GM23338 (cell line): ENCODE data around the gene AP1B1. TPM values are rescaled to one million over a fixed set of nuclear protein-coding genes. Genes with fewer than 3 reads are reported as not detected.

Source experiments
- ATAC-seq: fragments of 200-7000 bp; cut with Tn5 transposase; 3 replicates; pipeline ENCODE4 v1.9.1; 2020
- DNase-seq: peaks from one replicate; pipeline ENCODE4 v3.0.0-alpha.2; 2015; ENCODE audit warnings: low spot score
- H2AFZ ChIP-seq: fragments of 200-600 bp; sonication (generic); 2 replicates; pipeline ENCODE4 v1.8.0; 2016; ENCODE audit warnings: antibody characterized with exemption, mild to moderate bottlenecking, moderate library complexity
- H3F3A ChIP-seq: fragments of 200-600 bp; sonication (generic); replicated peaks from 2 replicates; pipeline ENCODE4 v1.8.0; 2017; ENCODE audit warnings: antibody characterized with exemption, mixed run types, low read depth
- H3K27ac ChIP-seq: fragments of 200-600 bp; sonication (generic); 2 replicates; pipeline ENCODE4 v1.6.1; 2016; ENCODE audit warnings: low read depth
- H3K27me3 ChIP-seq: fragments of 200-600 bp; sonication (generic); 2 replicates; pipeline ENCODE4 v1.8.0; 2016; ENCODE audit warnings: mild to moderate bottlenecking, mixed run types, moderate library complexity; ENCODE audit not compliant: insufficient read depth
- H3K36me3 ChIP-seq: fragments of 200-600 bp; sonication (generic); 2 replicates; pipeline ENCODE4 v1.8.0; 2016; ENCODE audit warnings: mild to moderate bottlenecking; ENCODE audit not compliant: insufficient read depth
- H3K4me1 ChIP-seq: fragments of 200-600 bp; sonication (generic); 2 replicates; pipeline ENCODE4 v1.8.0; 2016; ENCODE audit warnings: mild to moderate bottlenecking, moderate library complexity; ENCODE audit not compliant: insufficient read depth
- H3K4me2 ChIP-seq: fragments of 200-600 bp; sonication (generic); 2 replicates; pipeline ENCODE4 v1.7.1; 2017; ENCODE audit warnings: mixed run types
- H3K4me3 ChIP-seq: fragments of 200-600 bp; sonication (generic); 2 replicates; pipeline ENCODE4 v1.6.1; 2016; ENCODE audit warnings: mixed run types
- H3K79me2 ChIP-seq: fragments of 200-600 bp; sonication (generic); replicated peaks from 2 replicates; pipeline ENCODE4 v1.8.0; 2017; ENCODE audit warnings: mild to moderate bottlenecking; ENCODE audit not compliant: insufficient read depth
- H3K9me2 ChIP-seq: fragments of 200-600 bp; sonication (generic); 2 replicates; pipeline ENCODE4 v1.8.0; 2017; ENCODE audit not compliant: insufficient read depth
- H4K20me1 ChIP-seq: fragments of 200-600 bp; sonication (generic); replicated peaks from 2 replicates; pipeline ENCODE4 v1.8.0; 2017; ENCODE audit warnings: mild to moderate bottlenecking; ENCODE audit not compliant: insufficient read depth
- H3K27ac Mint-ChIP-seq: 2 replicates; pipeline ENCODE4 v1.8.0; 2020; ENCODE audit warnings: inconsistent platforms, mild to moderate bottlenecking, moderate library complexity, mixed read lengths
- H3K27me3 Mint-ChIP-seq: 3 replicates; pipeline ENCODE4 v1.8.0; 2022; ENCODE audit warnings: low read depth, mild to moderate bottlenecking, moderate library complexity, mixed read lengths, inconsistent platforms; ENCODE audit not compliant: insufficient read depth, poor library complexity
- H3K36me3 Mint-ChIP-seq: 3 replicates; pipeline ENCODE4 v1.8.0; 2021; ENCODE audit warnings: low read depth, mild to moderate bottlenecking, inconsistent platforms, moderate library complexity, mixed read lengths
- H3K4me1 Mint-ChIP-seq: 3 replicates; pipeline ENCODE4 v1.8.0; 2020; ENCODE audit warnings: mild to moderate bottlenecking, inconsistent platforms, mixed read lengths
- H3K4me3 Mint-ChIP-seq: 3 replicates; pipeline ENCODE4 v1.8.0; 2021; ENCODE audit warnings: moderate library complexity, mild to moderate bottlenecking, inconsistent platforms, mixed read lengths
- H3K9me3 Mint-ChIP-seq: 3 replicates; pipeline ENCODE4 v1.8.0; 2020; ENCODE audit warnings: moderate library complexity, mild to moderate bottlenecking, inconsistent platforms, mixed read lengths
- EZH2 ChIP-seq: fragments of 200-600 bp; sonication (generic); IDR thresholded peaks from one replicate; pipeline ENCODE4 v1.8.0; 2017; ENCODE audit warnings: antibody characterized with exemption, mild to moderate bottlenecking, low read depth; ENCODE audit not compliant: unreplicated experiment
- JUNB ChIP-seq: IDR thresholded peaks from one replicate; pipeline ENCODE4 v1.6.1; 2016; ENCODE audit warnings: antibody characterized with exemption; ENCODE audit not compliant: unreplicated experiment
- POLR2AphosphoS5 ChIP-seq: IDR thresholded peaks from 2 replicates; pipeline ENCODE4 v1.6.1; 2016; ENCODE audit warnings: antibody characterized with exemption, low read depth
- STAT1 ChIP-seq: IDR thresholded peaks from one replicate; pipeline ENCODE4 v1.6.1; 2016; ENCODE audit warnings: antibody characterized with exemption; ENCODE audit not compliant: unreplicated experiment
- ZNF114 ChIP-seq: fragments of 250-450 bp; sonication (Bioruptor Pico); IDR thresholded peaks from 2 replicates; pipeline ENCODE4 v1.5.0; 2020; ENCODE audit warnings: mild to moderate bottlenecking, moderate library complexity
- ZNF331 ChIP-seq: fragments of 250-450 bp; sonication (Bioruptor Pico); IDR thresholded peaks from 2 replicates; pipeline ENCODE4 v1.5.0; 2020; ENCODE audit warnings: low read depth, mild to moderate bottlenecking, moderate library complexity
- polyA plus RNA-seq: library from polyadenylated mRNA; unstranded; fragments of >200 nt; fragmentation: Nextera tagmentation; extraction: Ambion mirVana; gene quantifications from 2 replicates; pipeline ENCODE4 v1.2.1, GENCODE V29; 2016
- total RNA-seq: library from RNA; depleted of rRNA; stranded (reverse); fragments of >200 nt; shearing (Covaris generic); gene quantifications from 2 replicates; pipeline ENCODE4 v1.2.3, GENCODE V29; 2014
- TF ChIP-seq, protein P1 (sequence below), 2 experiments: fragments of 200-600 bp in 1 of 2; sonication (generic) in 1 of 2; conservative IDR thresholded peaks; 2 replicates each; pipeline versions ENCODE4 v1.5.1 to v1.6.1; 2016 to 2017; ENCODE audit warnings: antibody characterized with exemption in 2 of 2, low read depth in 2 of 2, mild to moderate bottlenecking in 2 of 2, moderate library complexity in 1 of 2
- TF ChIP-seq, protein P2 (sequence below): IDR thresholded peaks from 2 replicates; pipeline ENCODE4 v1.6.1; 2016; ENCODE audit warnings: antibody characterized with exemption
- TF ChIP-seq, protein P3 (sequence below): fragments of 250-450 bp; sonication (Bioruptor Pico); IDR thresholded peaks from 2 replicates; pipeline ENCODE4 v1.5.0; 2020; ENCODE audit warnings: mild to moderate bottlenecking, moderate library complexity
- TF ChIP-seq, protein P4 (sequence below): IDR thresholded peaks from one replicate; pipeline ENCODE4 v1.6.1; 2018; ENCODE audit warnings: antibody characterized with exemption; ENCODE audit not compliant: unreplicated experiment

AP1B1 gene
- total and polyA plus RNA-seq, 2 experiments from 2014 or later, result 19.5 to 74.4 TPM

DNA sequence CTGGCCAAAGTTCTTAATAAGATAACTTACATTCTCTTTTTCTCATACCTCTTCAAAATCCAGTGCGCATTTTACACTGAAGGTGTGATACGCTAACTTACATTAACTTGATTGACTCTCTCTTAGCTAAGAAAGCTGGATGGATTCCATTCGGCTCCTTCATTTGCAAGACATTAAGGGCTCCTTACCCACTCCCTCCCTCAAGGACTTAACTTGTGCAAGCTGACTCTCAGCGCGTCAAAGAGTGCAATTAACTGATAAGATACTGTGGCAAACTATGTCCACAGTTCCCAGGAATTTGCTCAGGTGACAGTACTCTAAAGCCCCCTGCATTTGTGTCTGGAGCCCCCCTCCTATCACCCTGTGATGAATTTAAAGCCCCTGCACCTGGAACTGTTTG, 43.6 kb upstream of the AP1B1 start:
- Histone ChIP-seq H2AFZ (peak overlapping the region; percentile 35), H3K4me1 (peaks cover 11% of the 10 kb centered on the region), H3K4me2 (peak overlapping the region; percentile 66), H3K4me3 (peak overlapping the region; percentile 38), H3K27me3 (no peaks in the 10 kb centered on the region), H3K79me2 (no peaks in the 10 kb centered on the region), H3K36me3 (no peaks in the 10 kb centered on the region), H3F3A (no peaks in the 10 kb centered on the region), H3K27ac (no peak overlapping the region), H4K20me1 (no peaks in the 10 kb centered on the region), H3K9me2 (no peaks in the 10 kb centered on the region; the same call in 1 of the 2 replicates)
- TF ChIP-seq JUNB (no peak), STAT1 (no peak), EZH2 (no peak), ZNF331 (CRISPR knock-in tag) (no peak), POLR2AphosphoS5 (no peak), ZNF114 (CRISPR knock-in tag) (no peak)
- TF ChIP-seq, protein P1, sequence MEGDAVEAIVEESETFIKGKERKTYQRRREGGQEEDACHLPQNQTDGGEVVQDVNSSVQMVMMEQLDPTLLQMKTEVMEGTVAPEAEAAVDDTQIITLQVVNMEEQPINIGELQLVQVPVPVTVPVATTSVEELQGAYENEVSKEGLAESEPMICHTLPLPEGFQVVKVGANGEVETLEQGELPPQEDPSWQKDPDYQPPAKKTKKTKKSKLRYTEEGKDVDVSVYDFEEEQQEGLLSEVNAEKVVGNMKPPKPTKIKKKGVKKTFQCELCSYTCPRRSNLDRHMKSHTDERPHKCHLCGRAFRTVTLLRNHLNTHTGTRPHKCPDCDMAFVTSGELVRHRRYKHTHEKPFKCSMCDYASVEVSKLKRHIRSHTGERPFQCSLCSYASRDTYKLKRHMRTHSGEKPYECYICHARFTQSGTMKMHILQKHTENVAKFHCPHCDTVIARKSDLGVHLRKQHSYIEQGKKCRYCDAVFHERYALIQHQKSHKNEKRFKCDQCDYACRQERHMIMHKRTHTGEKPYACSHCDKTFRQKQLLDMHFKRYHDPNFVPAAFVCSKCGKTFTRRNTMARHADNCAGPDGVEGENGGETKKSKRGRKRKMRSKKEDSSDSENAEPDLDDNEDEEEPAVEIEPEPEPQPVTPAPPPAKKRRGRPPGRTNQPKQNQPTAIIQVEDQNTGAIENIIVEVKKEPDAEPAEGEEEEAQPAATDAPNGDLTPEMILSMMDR (conservative IDR thresholded peaks at IDR 0.05; ENCODE audit: low read depth in 2 of 2), result no peak
- TF ChIP-seq, protein P2, sequence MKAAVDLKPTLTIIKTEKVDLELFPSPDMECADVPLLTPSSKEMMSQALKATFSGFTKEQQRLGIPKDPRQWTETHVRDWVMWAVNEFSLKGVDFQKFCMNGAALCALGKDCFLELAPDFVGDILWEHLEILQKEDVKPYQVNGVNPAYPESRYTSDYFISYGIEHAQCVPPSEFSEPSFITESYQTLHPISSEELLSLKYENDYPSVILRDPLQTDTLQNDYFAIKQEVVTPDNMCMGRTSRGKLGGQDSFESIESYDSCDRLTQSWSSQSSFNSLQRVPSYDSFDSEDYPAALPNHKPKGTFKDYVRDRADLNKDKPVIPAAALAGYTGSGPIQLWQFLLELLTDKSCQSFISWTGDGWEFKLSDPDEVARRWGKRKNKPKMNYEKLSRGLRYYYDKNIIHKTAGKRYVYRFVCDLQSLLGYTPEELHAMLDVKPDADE, result no peak
- TF ChIP-seq, protein P3, sequence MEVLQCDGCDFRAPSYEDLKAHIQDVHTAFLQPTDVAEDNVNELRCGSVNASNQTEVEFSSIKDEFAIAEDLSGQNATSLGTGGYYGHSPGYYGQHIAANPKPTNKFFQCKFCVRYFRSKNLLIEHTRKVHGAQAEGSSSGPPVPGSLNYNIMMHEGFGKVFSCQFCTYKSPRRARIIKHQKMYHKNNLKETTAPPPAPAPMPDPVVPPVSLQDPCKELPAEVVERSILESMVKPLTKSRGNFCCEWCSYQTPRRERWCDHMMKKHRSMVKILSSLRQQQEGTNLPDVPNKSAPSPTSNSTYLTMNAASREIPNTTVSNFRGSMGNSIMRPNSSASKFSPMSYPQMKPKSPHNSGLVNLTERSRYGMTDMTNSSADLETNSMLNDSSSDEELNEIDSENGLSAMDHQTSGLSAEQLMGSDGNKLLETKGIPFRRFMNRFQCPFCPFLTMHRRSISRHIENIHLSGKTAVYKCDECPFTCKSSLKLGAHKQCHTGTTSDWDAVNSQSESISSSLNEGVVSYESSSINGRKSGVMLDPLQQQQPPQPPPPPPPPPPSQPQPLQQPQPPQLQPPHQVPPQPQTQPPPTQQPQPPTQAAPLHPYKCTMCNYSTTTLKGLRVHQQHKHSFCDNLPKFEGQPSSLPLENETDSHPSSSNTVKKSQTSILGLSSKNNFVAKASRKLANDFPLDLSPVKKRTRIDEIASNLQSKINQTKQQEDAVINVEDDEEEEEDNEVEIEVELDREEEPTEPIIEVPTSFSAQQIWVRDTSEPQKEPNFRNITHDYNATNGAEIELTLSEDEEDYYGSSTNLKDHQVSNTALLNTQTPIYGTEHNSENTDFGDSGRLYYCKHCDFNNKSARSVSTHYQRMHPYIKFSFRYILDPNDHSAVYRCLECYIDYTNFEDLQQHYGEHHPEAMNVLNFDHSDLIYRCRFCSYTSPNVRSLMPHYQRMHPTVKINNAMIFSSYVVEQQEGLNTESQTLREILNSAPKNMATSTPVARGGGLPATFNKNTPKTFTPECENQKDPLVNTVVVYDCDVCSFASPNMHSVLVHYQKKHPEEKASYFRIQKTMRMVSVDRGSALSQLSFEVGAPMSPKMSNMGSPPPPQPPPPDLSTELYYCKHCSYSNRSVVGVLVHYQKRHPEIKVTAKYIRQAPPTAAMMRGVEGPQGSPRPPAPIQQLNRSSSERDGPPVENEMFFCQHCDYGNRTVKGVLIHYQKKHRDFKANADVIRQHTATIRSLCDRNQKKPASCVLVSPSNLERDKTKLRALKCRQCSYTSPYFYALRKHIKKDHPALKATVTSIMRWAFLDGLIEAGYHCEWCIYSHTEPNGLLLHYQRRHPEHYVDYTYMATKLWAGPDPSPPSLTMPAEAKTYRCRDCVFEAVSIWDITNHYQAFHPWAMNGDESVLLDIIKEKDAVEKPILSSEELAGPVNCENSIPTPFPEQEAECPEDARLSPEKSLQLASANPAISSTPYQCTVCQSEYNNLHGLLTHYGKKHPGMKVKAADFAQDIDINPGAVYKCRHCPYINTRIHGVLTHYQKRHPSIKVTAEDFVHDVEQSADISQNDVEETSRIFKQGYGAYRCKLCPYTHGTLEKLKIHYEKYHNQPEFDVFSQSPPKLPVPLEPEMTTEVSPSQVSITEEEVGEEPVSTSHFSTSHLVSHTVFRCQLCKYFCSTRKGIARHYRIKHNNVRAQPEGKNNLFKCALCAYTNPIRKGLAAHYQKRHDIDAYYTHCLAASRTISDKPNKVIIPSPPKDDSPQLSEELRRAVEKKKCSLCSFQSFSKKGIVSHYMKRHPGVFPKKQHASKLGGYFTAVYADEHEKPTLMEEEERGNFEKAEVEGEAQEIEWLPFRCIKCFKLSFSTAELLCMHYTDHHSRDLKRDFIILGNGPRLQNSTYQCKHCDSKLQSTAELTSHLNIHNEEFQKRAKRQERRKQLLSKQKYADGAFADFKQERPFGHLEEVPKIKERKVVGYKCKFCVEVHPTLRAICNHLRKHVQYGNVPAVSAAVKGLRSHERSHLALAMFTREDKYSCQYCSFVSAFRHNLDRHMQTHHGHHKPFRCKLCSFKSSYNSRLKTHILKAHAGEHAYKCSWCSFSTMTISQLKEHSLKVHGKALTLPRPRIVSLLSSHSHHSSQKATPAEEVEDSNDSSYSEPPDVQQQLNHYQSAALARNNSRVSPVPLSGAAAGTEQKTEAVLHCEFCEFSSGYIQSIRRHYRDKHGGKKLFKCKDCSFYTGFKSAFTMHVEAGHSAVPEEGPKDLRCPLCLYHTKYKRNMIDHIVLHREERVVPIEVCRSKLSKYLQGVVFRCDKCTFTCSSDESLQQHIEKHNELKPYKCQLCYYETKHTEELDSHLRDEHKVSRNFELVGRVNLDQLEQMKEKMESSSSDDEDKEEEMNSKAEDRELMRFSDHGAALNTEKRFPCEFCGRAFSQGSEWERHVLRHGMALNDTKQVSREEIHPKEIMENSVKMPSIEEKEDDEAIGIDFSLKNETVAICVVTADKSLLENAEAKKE, result no peak
- TF ChIP-seq, protein P4, sequence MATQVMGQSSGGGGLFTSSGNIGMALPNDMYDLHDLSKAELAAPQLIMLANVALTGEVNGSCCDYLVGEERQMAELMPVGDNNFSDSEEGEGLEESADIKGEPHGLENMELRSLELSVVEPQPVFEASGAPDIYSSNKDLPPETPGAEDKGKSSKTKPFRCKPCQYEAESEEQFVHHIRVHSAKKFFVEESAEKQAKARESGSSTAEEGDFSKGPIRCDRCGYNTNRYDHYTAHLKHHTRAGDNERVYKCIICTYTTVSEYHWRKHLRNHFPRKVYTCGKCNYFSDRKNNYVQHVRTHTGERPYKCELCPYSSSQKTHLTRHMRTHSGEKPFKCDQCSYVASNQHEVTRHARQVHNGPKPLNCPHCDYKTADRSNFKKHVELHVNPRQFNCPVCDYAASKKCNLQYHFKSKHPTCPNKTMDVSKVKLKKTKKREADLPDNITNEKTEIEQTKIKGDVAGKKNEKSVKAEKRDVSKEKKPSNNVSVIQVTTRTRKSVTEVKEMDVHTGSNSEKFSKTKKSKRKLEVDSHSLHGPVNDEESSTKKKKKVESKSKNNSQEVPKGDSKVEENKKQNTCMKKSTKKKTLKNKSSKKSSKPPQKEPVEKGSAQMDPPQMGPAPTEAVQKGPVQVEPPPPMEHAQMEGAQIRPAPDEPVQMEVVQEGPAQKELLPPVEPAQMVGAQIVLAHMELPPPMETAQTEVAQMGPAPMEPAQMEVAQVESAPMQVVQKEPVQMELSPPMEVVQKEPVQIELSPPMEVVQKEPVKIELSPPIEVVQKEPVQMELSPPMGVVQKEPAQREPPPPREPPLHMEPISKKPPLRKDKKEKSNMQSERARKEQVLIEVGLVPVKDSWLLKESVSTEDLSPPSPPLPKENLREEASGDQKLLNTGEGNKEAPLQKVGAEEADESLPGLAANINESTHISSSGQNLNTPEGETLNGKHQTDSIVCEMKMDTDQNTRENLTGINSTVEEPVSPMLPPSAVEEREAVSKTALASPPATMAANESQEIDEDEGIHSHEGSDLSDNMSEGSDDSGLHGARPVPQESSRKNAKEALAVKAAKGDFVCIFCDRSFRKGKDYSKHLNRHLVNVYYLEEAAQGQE, result no peak
- Mint-ChIP-seq H3K27ac (peak overlapping the region; percentile 37; the same call in 1 of the 2 replicates), H3K9me3 (no peaks in the 10 kb centered on the region), H3K4me1 (peaks cover 18% of the 10 kb centered on the region), H3K36me3 (no peaks in the 10 kb centered on the region), H3K4me3 (peak overlapping the region; percentile 56; the same call in 2 of the 3 replicates), H3K27me3 (peaks cover 3% of the 10 kb centered on the region)
- ATAC-seq (peak; percentile 67), DNase-seq (peak; percentile 67)
